SK-N-MC (cell line): ENCODE measurements around the gene CBY1.

Experiments used
- DNase-seq: peaks from one replicate; pipeline ENCODE4 v3.0.0-alpha.2; 2011; ENCODE audit warnings: low read depth, low spot score
- H3K27ac ChIP-seq: fragments of 200-600 bp; sonication (generic); 2 replicates; pipeline ENCODE4 v1.5.1; 2016; ENCODE audit warnings: mixed run types
- H3K36me3 ChIP-seq: fragments of 200-600 bp; sonication (generic); 2 replicates; pipeline ENCODE4 v1.6.1; 2017; ENCODE audit warnings: antibody characterized with exemption, low read length, mixed read lengths; ENCODE audit not compliant: insufficient read depth
- H3K4me3 ChIP-seq: fragments of 200-600 bp; sonication (generic); 2 replicates; pipeline ENCODE4 v1.5.1; 2016
- H3K9ac ChIP-seq: fragments of 200-600 bp; sonication (generic); 2 replicates; pipeline ENCODE4 v1.8.0; 2017; ENCODE audit warnings: mixed run types, mixed read lengths; ENCODE audit not compliant: insufficient read length
- H3K9me3 ChIP-seq: fragments of 200-600 bp; sonication (generic); 2 replicates; pipeline ENCODE4 v1.6.1; 2017; ENCODE audit warnings: low read depth, mild to moderate bottlenecking, antibody characterized with exemption, low read length, moderate library complexity, mixed read lengths
- EZH2 ChIP-seq: fragments of 200-600 bp; sonication (generic); IDR thresholded peaks from one replicate; pipeline ENCODE4 v1.6.1; 2017; ENCODE audit warnings: antibody characterized with exemption
- FOXP2 ChIP-seq: optimal IDR thresholded peaks from 2 replicates; pipeline ENCODE3; 2011; ENCODE audit warnings: mild to moderate bottlenecking, moderate library complexity; ENCODE audit not compliant: insufficient read depth; ENCODE audit errors: extremely low read length, control extremely low read depth
- POLR2AphosphoS5 ChIP-seq: IDR thresholded peaks from 2 replicates; pipeline ENCODE4 v1.6.1; 2012; ENCODE audit warnings: mild to moderate bottlenecking, low read depth, low read length, borderline replicate concordance

The CBY1 gene

GRCh38 chr22:38674888-38675287 lies 18.4 kb downstream of the CBY1 start:
- no peak for DNase-seq
- TF ChIP-seq FOXP2, result no peak
- TF ChIP-seq EZH2, result no peak
- TF ChIP-seq POLR2AphosphoS5, result no peak
- no peaks in the 10 kb centered on the region for H3K9me3 ChIP-seq
- peaks cover 9% of the 10 kb centered on the region; the same call in 1 of the 2 replicates for H3K36me3 ChIP-seq
- H3K27ac ChIP-seq, result 0 out of 2 replicates have a peak overlapping the region, but pooled peaks have one; percentile 3
- H3K4me3 ChIP-seq, result no peak overlapping the region
- H3K9ac ChIP-seq, result no peak overlapping the region

- TF ChIP-seq EZH2 (no peak), FOXP2 (no peak), POLR2AphosphoS5 (no peak)
- no peak for DNase-seq
- H3K9me3 ChIP-seq, result no peaks in the 10 kb centered on the region
- H3K27ac ChIP-seq, result no peak overlapping the region
- peaks cover 8% of the 10 kb centered on the region; the same call in 1 of the 2 replicates for H3K36me3 ChIP-seq
- H3K9ac ChIP-seq, result no peak overlapping the region
- H3K4me3 ChIP-seq, result no peak overlapping the region
Observed at GRCh38 chr22:38675833-38676232, 19.4 kb downstream of the CBY1 start.

GRCh38 chr22:38681582-38682335 lies 25.3 kb downstream of the CBY1 start, which contains the start of gene TOMM22:
TSS of gene TOMM22 (plus strand) at chr22:38681957. CDS start at chr22:38681979, 22 bp downstream.
- Histone ChIP-seq H3K4me3 (peak within 1 kb of the TSS; percentile 95), H3K9me3 (no peaks in the 10 kb centered on the region), H3K9ac (peak within 1 kb of the TSS; percentile 92), H3K36me3 (peaks cover 38% of the 10 kb centered on the region), H3K27ac (peak within 1 kb of the TSS; percentile 83)
- no peak for DNase-seq
- TF ChIP-seq FOXP2, result peak; percentile 82
- TF ChIP-seq POLR2AphosphoS5, result peak; percentile 92
- no peak for TF ChIP-seq EZH2

GRCh38 chr22:38684895-38685294 lies 28.5 kb downstream of the CBY1 start:
- Histone ChIP-seq H3K27ac (no peak overlapping the region), H3K9ac (no peak overlapping the region), H3K36me3 (peaks cover 47% of the 10 kb centered on the region), H3K9me3 (no peaks in the 10 kb centered on the region), H3K4me3 (no peak overlapping the region)
- TF ChIP-seq FOXP2 (no peak), POLR2AphosphoS5 (no peak), EZH2 (no peak)
- no peak for DNase-seq

GRCh38 chr22:38685761-38686160 lies 29.3 kb downstream of the CBY1 start:
- TF ChIP-seq FOXP2 (no peak), EZH2 (no peak), POLR2AphosphoS5 (peak; percentile 30; the same call in 1 of the 2 replicates)
- H3K36me3 ChIP-seq, result peaks cover 47% of the 10 kb centered on the region
- no peak overlapping the region for H3K27ac ChIP-seq
- no peaks in the 10 kb centered on the region for H3K9me3 ChIP-seq
- DNase-seq, result no peak
- H3K9ac ChIP-seq, result no peak overlapping the region
- H3K4me3 ChIP-seq, result no peak overlapping the region

GRCh38 chr22:38689651-38690050 lies 33.2 kb downstream of the CBY1 start:
- peaks cover 31% of the 10 kb centered on the region for H3K36me3 ChIP-seq
- no peak overlapping the region for H3K27ac ChIP-seq
- no peak overlapping the region for H3K4me3 ChIP-seq
- H3K9ac ChIP-seq, result no peak overlapping the region
- H3K9me3 ChIP-seq, result no peaks in the 10 kb centered on the region
- TF ChIP-seq EZH2, result no peak
- no peak for DNase-seq

GRCh38 chr22:38694049-38694448 lies 37.6 kb downstream of the CBY1 start:
- Histone ChIP-seq H3K9ac (no peak overlapping the region), H3K36me3 (peaks cover 16% of the 10 kb centered on the region), H3K9me3 (no peaks in the 10 kb centered on the region), H3K27ac (no peak overlapping the region), H3K4me3 (no peak overlapping the region)
- TF ChIP-seq POLR2AphosphoS5, result no peak
- TF ChIP-seq FOXP2, result no peak
- no peak for TF ChIP-seq EZH2
- no peak for DNase-seq

GRCh38 chr22:38694940-38695339 lies 38.5 kb downstream of the CBY1 start:
- Histone ChIP-seq H3K36me3 (peaks cover 19% of the 10 kb centered on the region), H3K4me3 (no peak overlapping the region), H3K27ac (no peak overlapping the region), H3K9ac (no peak overlapping the region), H3K9me3 (no peaks in the 10 kb centered on the region)
- TF ChIP-seq EZH2 (no peak), FOXP2 (no peak), POLR2AphosphoS5 (no peak)
- DNase-seq, result no peak
